HG03159 (cell line): ENCODE results near the gene ABCA9.
"Not testable (repeated sequence)": the region's sequence is repeated elsewhere in the genome, so short reads cannot be mapped to it uniquely, and the experiment has no call there.

Experiments
- ATAC-seq: cut with Tn5 transposase; IDR thresholded peaks from one replicate; pipeline ENCODE4 v1.9.1; 2021; ENCODE audit warnings: mild to moderate bottlenecking, moderate library complexity; ENCODE audit not compliant: unreplicated experiment

Gene ABCA9

GRCh38 chr17:69060822-69061221, at the start of gene ABCA9:
Gene ABCA9, minus strand, starts transcription at chr17:69060927. Its CDS starts 9,801 bp downstream, at chr17:69051126.
- ATAC-seq = no peak

GRCh38 chr17:69105907-69106730, 45.4 kb upstream of the ABCA9 start:
- no peak for ATAC-seq

GRCh38 chr17:69103557-69104233, 43.0 kb upstream of the ABCA9 start:
- no peak for ATAC-seq

- no peak for ATAC-seq
Observed at GRCh38 chr17:69098625-69099024, 37.9 kb upstream of the ABCA9 start.

- ATAC-seq = no peak
Observed at GRCh38 chr17:69096541-69096940, 35.8 kb upstream of the ABCA9 start.

- ATAC-seq = no peak
Observed at GRCh38 chr17:69093995-69094394, 33.3 kb upstream of the ABCA9 start.

- ATAC-seq = peak; percentile 67
Observed at GRCh38 chr17:69093279-69093789, 32.6 kb upstream of the ABCA9 start.

GRCh38 chr17:69090365-69090764, 29.6 kb upstream of the ABCA9 start:
- ATAC-seq = no peak

GRCh38 chr17:69088643-69089200, 28.0 kb upstream of the ABCA9 start:
- ATAC-seq = no peak

GRCh38 chr17:69086641-69087040, 25.9 kb upstream of the ABCA9 start:
- no peak for ATAC-seq

GRCh38 chr17:69084911-69085310, 24.2 kb upstream of the ABCA9 start:
- no peak for ATAC-seq

GRCh38 chr17:69082696-69083095, 22.0 kb upstream of the ABCA9 start:
- ATAC-seq = no peak

- ATAC-seq = no peak
Observed at GRCh38 chr17:69078864-69079263, 18.1 kb upstream of the ABCA9 start.

- ATAC-seq = no peak
Observed at GRCh38 chr17:69075823-69076222, 15.1 kb upstream of the ABCA9 start.

GRCh38 chr17:69073392-69073791, 12.7 kb upstream of the ABCA9 start:
- not testable (repeated sequence) for ATAC-seq

GRCh38 chr17:69072803-69073256, 12.1 kb upstream of the ABCA9 start:
- not testable (repeated sequence) for ATAC-seq

- not testable (repeated sequence) for ATAC-seq
Observed at GRCh38 chr17:69071233-69071586, 10.5 kb upstream of the ABCA9 start.

- ATAC-seq = not testable (repeated sequence)
Observed at GRCh38 chr17:69070378-69071232, 9.9 kb upstream of the ABCA9 start.

GRCh38 chr17:69069226-69069750, 8.6 kb upstream of the ABCA9 start:
- no peak for ATAC-seq

- no peak for ATAC-seq
Observed at GRCh38 chr17:69067274-69068047, 6.7 kb upstream of the ABCA9 start.
